Central memory CD4-positive, alpha-beta T cell (primary cell): ENCODE measurements around the gene FBXO38.

Experiments
- DNase-seq: peaks from one replicate; pipeline ENCODE4 v3.0.0; 2022
- total RNA-seq, 3 experiments: gene quantifications; one replicate each; lab custom pipeline; 2026; lab: John Stamatoyannopoulos, UW

FBXO38 gene, protein sequence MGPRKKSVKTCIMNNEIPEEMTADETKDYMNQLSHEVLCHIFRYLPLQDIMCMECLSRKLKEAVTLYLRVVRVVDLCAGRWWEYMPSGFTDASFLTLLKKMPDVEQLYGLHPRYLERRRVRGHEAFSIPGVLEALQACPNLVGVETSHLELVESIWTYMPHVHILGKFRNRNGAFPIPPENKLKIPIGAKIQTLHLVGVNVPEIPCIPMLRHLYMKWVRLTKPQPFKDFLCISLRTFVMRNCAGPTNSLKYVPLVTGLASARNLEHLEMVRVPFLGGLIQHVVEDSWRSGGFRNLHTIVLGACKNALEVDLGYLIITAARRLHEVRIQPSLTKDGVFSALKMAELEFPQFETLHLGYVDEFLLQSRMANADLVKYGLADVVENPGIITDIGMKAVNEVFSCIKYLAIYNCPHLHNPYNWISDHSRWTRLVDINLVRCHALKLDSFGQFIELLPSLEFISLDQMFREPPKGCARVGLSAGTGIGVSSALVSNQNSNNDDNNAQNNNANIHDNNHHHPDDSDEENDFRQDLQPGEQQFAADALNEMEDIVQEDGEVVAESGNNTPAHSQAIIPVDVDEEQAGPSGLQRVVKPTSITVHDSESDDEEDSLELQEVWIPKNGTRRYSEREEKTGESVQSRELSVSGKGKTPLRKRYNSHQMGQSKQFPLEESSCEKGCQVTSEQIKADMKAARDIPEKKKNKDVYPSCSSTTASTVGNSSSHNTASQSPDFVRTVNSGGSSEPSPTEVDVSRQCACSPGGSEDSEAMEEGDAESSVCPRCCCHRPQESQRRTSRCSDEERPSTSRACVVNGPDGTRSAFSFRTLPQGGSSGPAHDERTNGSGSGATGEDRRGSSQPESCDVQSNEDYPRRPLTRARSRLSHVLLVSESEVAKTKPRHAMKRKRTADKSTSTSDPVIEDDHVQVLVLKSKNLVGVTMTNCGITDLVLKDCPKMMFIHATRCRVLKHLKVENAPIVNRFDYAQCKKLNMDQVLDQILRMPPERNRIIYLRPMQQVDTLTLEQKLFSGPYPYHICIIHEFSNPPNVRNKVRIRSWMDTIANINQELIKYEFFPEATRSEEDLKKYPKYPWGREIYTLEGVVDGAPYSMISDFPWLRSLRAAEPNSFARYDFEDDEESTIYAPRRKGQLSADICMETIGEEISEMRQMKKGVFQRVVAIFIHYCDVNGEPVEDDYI
- 60.5 to 94.9 (median 85.7) reads per million in 3 experiments for total RNA-seq

DNA sequence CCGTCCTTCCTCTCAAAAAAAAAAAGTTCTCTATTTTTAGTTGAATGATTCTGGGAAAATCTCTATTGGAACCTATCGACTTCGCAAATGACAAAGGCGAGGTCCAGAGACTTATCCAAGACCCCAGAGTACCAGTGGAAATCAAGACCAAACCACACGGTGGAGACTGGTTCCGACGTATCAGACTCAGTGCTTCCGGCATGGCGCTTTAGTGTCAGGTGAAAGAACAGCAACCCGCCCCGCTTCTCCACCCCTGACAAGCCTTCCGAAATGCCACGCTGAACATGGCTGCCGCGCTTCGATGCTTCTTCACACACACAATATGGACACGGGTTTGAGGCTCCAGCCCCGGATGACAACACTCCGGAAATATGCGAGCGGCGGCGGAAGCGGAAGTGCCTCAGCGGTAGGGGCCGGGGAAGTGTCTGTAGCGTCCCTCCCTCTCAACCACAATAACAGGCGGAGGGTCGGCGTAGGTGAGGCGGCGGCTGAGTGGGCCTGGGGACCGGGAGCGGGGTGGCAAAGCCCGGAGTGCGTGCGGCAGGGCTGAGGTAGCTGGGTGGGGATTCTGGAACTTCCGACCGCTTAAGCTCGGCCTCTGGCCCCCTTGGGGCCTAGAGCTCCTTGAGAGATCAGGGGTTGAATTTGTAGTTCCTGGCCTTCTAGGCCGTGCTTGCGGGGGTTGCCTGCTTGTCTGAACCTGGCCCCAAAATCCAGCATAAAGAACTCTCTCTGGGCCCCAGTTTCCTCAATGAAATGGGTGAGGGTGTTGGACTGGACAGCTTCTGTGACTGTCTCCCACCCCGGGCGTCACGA is at the start of gene FBXO38:
FBXO38 (plus strand) TSS at position 395 of the 816 bp plus-strand sequence. CDS start 10,819 bp downstream, outside the sequence.
- peak; percentile 98 for DNase-seq

DNA sequence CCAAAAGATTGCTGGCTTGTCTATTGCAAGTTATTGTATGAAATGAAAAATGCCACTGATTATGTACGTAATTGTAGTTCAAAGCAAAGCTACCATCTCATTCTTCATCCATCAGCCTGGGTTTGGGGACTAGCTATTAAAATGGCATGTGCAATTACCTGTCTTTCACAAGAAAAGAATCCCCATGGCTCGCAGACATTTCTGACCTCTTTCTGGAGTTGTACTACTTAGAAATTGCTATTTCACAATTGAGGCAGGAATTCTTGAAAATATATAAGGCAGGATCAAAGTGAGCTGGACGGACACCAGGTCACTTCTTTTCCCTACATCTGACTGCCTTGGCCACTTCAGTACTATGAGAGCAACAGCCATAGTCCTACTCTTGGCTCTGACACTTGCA is 48.5 kb upstream of the FBXO38 start, which contains the start of gene SPINK9:
SPINK9 (plus strand) TSS at position 301 of the 400 bp plus-strand sequence; CDS start at position 356, 55 bp downstream.
- DNase-seq, result no peak

DNA sequence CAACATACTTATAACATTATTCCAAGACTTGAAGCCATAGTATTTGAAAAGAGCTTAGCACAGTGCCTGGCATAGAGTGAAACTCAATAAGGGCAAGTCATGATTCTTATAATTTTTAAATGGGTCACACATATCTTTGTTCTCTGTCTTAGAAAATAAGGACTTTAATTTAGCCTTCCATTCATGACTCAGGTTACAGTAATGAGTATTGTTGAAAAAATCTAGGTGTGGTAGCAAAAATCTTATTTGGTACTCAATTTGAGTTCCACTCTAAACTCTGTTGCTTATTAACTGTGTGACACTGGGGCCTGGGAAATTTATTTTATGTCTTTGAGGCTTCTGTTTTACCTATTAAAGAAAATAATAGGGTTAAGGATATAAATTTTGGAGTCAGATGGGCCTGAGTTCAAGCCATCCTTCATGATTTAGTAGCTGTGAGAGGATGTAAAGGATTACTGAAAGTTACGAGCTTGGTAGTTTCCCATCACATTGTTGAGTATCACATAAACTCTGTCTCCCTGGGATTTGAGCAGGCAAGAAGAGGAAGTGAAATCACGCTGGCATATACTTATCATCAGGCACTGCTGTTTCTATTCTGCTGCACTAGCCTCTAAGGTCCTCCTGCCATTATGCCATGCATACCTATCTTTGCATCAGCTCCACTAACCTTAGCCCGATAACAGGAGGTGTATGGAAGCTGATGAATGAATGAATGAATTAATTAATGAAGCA is 46.9 kb upstream of the FBXO38 start:
- DNase-seq, result no peak

DNA sequence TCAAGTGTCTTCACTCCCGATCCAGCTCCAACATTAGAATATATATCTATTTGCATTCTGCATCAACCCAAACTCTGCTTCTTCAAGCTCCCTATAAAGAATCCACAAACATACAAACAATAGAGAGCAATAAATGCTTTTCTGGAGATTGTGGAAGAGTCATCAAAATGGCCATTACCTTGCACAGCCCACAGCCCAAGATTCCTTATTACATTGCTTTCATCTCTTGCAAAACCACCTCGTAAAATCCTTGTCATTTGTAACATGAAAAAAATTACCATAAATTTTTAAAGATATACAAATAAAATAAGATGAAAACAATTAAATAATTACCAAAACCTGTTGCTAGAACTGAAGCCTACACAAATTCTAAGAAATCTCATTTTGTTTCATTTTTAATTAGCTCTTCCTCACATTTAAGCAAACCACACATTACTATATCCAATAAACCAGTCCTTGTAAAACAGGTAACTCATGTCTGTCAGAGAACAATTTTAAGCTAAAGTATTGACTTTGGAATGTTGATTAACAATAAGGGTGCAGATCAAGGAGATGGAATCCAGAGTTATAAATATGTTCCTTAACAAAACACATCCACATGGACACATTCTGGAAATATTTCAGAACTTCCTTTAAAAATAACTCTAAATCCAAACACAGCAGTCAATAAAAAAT is 41.2 kb upstream of the FBXO38 start:
- no peak for DNase-seq

DNA sequence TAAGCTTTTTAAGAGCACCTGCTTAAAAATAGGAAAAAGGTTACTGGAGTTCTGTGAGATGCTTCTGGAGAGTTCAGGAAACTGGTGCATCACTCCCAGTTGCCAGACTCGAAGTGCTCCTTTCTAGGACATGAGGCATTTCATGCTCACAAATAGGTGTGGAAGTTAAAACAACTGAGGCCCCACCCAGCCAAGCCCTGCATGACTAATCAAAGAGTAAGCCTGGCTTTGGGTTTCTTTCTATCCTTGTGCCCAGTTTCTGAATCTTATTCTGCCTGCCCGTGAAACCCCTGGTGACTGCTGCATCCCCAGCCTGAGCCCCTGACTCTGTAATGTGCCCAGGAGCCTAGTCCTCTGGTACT is 40.7 kb upstream of the FBXO38 start:
- no peak for DNase-seq

DNA sequence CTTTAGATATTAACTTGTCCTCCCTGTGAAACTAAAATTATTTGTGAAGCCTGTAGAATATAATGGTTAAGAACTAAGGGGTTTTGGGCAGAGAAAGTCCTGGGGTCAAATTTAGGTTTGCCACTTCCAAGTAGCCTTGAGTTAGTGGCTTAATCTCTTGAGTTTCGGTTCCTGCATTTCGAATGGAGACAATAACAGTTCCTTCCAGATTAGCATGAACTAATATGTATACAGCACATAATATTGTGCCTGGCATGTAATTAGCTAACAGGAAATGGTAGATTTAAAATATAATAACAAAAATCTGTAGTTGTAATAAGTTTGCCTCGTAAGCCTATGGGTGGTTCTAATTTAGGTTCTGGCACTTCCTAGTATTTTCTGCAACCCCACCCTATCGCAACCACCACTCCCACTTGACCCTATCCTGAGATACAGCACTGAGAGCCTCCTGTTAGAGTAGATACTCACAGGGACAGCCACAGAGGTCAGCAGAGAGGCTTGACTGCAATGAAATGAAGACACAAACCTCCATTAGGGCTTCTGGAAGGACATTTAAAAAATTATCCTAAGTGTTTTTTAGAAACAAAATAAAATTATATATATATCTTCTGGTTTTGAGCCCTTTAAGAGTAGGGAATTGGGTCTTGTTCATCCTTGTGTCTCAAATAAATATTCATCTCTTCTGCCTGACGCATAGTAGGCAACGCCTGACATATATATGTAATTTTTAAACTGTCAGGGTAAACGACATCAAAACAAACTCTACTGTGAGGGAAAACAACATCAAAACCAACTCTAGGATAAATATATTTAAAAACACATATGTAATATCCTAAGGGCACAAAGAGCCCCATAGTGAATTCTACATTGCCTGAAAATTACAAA is 39.9 kb upstream of the FBXO38 start:
- DNase-seq, result no peak

DNA sequence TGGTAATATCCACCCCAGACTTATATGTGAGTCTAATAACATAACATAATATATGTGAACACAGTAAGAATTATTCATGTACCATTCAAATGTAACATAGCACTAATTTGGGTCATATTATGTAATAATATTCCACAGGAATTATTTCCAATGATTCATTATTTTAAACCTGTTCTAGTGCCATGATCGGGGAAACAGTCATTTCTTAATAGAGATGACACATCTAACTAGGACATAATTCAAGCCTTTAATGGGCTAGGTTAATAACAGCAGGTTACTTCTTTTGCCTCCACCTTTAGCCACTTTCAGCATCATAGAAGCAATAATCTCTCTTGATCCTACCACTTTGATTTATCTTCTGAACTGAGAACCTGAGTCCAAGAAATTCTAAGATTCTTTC is 36.1 kb upstream of the FBXO38 start:
- no peak for DNase-seq

DNA sequence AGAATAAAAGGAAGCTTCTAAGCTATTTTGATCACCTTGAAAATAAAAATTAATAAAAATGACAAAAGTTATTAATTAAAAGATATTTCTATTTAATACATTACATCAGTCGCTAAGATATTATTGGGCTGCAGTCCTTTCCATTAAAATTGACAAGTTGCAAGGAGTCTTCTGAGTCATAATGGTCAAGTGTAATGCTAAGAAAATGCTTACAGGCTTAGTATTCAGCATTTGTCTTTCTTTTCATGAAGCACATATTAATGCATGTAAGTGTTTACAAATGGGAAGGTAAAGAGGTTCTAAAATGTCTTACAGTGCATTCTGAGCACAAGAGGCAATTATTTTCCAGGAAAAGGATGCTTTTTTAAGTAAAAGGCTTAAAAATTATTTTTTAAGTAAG is 31.1 kb upstream of the FBXO38 start:
- DNase-seq, result no peak

DNA sequence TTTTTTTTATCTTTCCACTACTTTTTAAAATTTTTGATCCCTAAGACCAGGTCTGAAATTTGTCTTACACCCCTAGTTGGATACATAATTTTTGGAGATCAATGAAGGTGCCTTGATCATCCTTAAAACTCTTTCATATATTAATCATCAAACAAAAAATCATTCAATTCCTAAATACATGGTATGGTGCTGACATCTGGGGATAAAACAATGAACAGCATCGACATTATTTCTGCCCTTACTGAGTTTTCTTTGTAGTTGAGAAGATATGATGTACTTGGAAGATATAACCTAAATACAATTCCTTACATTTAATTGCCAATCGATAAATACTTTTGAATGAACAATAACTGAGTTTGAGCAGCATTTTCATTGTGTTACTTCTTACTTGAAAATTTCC is 30.1 kb upstream of the FBXO38 start:
- DNase-seq, result no peak

DNA sequence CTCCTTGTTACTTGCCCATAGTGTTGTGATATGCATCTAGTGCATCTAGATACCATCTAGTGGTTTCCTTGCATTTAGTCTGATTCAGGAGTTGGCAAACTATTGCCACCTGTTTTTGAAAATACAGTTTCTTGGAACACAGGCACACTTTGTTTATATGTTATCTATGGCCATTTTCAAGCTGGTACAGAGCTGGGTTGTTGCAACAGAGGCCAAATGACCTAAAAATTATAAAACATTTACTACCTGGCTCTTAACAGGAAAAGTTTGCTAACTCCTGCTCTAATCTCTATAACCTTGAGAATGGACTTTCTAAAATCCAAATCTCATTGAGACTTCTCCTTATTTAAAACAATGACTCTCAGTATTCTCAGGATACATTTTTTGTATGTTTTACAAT is 19.4 kb upstream of the FBXO38 start:
- DNase-seq, result no peak

DNA sequence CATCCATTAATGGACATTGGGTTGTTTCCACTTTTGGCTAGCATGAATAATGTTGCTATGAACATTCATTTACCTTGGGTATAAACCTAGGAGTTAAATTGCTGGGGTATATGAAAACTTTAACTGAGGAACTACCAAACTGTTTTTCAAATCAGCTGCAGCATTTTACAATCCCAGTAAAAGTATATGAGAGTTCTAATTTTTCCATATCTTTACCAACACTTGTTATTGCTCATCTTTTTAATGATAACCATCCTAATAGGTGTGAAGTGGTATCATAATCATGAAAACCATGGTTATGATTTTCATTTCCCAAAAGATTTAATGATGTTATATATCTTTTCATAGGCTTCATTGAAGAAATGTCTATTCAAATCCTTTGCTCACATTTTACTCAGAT is 15.5 kb upstream of the FBXO38 start:
- no peak for DNase-seq

DNA sequence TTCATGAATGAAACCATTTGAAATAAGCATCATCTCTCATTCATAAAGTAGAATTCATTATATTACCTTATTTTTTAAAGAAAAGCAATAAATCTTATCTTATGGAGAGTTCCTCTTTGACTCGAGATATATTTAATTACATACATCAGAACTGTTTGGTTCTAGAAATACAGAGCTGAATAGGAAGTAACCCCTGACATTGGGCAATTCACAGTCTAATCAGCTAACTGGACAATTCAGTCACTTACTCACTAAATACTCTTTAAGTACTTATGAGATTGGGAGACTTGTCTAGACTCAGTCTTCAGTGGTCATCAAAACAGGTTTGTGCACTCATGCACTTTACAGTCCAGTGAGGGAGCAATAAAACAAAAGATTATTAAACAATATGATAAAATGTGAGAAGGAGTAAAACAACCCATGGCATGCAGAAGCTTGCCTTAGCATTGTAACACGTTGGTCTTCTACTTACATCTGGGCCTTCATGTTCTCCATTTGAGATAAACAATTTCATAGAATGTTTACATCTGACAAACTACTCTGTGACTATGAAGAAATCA is 11.5 kb upstream of the FBXO38 start:
- DNase-seq, result no peak

DNA sequence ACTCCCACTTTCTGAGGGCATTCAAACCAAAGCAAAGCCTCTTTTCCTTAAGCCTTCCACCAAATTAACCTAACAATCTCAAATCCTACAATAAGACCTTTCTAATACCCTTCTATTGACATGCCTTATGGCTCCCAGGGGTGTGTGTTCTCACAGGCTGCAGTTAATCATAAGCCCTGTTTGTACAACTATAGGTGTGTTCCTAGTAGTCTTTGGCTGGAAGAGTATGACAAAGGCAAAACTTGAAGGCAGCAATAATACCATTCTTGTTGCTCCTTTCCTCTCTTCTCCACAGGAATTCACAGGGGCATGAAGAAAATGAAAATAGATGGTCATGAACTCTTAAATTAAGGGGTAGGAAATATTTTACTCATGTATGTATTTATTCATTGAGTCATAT is 10.9 kb upstream of the FBXO38 start:
- DNase-seq, result no peak

DNA sequence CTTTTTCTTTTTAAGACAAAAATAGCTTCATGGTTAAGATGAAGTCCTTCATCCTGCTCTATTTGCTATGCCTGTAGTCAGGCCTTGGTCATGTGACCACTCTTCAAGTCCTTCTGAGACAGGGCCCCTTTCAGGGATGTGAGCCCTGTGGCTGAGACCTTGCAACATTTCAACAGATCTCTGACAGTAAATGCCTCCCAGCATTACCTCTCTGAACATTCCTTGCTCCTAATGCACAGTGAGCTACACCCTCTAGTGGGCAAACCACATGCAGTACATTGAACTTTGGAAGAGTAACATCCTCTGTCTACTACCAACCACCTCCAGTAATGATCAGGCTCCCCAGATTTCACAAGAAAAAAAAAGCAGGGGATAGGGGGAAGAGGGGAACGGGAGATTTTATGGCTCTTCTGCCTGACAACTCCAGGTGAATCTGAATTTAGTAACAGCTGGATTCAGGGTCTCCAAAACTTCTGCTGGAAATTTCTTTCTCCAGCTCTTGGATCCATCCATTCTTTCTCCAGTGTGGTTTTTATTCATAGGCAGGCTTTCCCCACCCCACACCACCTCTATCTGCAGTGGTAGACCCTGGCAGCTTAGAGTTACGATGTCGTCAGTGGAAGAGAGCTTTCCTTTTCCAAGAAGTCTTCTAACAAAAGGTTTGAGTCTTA is 8.9 kb upstream of the FBXO38 start:
- DNase-seq, result no peak

DNA sequence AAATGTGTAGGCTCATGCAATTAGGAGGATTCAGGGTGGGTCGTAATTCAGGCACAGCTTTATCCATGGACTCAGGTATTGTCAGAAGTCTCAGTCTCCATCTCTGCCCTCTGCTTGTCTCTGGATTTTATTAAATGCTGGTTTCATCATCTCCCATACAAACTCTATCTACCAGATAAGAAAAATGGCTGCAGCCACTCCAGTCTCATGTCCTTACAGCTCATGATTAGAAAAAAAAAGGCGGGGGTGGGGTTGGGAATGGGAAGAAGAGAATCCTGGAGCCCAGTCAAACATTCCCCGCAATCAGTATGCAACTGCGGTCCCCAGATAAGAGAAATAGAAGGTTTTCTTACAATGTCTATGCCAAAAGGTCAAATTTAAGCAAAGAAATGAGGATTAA is 7.6 kb upstream of the FBXO38 start:
- no peak for DNase-seq

DNA sequence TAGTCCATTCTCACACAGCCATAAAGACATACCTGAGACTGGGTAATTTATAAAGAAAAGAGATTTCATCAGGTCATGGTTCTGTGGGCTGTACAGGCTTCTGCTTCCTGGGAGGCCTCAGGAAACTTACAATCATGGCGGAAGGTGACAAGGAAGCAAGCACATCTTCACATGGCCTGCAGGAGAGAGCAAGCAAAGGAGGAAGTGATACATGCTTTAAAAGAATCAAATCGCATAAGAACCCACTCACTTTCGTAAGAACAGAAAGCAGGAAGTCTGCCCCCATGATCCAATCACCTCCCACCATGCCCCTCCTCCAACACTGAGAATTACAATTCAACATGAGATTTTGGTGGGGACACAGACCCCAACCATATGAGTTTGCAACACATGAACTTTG is 5.1 kb upstream of the FBXO38 start:
- DNase-seq, result no peak

DNA sequence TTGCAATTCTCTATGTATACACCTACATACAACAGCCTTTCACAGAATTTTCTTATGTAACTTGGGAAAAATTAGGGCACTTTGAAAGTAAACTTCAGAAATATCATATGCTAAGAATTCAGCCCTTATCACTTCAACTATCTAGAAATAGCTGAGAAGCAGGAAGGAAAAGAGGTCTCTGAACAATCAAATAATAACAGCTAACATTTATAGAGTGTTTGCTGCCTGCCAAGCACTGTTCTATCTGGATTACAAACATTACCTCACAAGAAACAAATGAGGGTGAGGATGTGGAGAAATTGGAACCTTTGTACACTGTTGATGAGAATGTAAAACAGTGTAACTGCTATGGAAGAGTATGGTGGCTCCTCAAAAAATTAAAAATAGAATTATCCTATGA is 4.4 kb upstream of the FBXO38 start:
- no peak for DNase-seq

DNA sequence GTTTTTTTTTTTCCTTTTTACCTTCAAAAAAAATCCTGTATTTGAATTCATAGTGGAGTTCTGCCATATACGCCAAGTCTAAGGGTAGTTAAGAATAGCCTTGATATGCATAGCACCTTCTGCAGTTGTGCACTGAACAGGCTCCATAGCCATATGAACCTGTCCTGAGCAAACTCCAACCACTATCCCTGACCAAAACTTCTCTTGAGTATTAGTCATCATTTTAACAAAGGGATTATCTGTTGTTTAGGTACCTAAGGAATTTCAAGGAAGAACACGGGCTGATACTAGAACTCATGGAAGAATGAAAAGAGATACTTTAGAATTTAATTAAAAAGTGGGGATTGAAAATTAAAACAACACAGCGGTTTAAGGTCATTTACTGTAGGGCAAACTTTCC is 1.9 kb upstream of the FBXO38 start:
- no peak for DNase-seq

DNA sequence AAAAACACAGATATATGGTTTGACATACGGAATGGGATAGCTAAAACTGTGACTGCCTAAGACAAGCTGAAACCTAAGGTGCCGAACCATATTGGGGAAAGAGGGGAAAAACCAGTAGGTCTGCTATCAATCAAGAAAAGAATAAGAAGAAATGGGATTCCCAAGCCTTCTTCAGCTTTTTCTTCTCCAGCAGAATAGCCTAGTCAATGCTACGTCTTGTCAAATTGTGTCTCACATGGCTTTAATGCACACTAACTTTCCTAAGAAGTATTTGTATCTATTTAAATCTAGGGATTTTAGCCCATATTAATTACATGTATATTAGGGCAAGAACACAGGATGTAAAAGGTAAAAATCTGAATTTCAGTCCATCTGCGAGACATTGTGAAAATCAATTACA is 797 bp upstream of the FBXO38 start:
- no peak for DNase-seq
